Measurements from ENCODE around the gene DESI1. TPM values are rescaled to one million over a fixed set of nuclear protein-coding genes. Genes with fewer than 3 reads are reported as not detected.
"Not testable (repeated sequence)": the region's sequence is repeated elsewhere in the genome, so short reads cannot be mapped to it uniquely, and the experiment has no call there.

The DESI1 gene
- total RNA-seq, 1 donor: 12.8 TPM

DNA sequence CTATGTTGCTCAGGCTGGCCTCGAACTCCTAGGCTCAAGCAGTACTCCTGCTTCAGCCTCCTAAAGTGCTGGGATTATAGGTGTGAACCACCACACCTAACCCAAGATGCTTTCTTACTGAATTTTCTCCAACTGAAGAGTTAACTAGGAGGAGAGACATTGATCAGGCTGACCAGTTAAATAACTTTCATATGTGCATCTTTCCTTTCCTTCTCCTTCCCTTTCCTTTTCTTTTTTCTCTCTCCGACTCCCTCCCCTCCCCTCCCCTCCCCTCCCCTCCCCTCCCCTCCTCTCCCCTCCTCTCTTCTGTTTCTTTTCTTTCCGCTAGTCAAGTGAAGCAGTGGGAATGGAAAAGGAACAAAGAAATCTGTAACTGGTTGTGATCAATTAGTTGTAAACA, 26.9 kb upstream of the DESI1 start:
- Histone ChIP-seq H3K9me3 (ENCODE audit: low read depth, low read length) (no peaks in the 10 kb centered on the region), H3K4me3 (ENCODE audit: low read length) (no peak overlapping the region), H3K27me3 (ENCODE audit: insufficient read depth, low read length) (no peaks in the 10 kb centered on the region), H3K4me1 (ENCODE audit: insufficient read depth, low read length) (no peaks in the 10 kb centered on the region)

DNA sequence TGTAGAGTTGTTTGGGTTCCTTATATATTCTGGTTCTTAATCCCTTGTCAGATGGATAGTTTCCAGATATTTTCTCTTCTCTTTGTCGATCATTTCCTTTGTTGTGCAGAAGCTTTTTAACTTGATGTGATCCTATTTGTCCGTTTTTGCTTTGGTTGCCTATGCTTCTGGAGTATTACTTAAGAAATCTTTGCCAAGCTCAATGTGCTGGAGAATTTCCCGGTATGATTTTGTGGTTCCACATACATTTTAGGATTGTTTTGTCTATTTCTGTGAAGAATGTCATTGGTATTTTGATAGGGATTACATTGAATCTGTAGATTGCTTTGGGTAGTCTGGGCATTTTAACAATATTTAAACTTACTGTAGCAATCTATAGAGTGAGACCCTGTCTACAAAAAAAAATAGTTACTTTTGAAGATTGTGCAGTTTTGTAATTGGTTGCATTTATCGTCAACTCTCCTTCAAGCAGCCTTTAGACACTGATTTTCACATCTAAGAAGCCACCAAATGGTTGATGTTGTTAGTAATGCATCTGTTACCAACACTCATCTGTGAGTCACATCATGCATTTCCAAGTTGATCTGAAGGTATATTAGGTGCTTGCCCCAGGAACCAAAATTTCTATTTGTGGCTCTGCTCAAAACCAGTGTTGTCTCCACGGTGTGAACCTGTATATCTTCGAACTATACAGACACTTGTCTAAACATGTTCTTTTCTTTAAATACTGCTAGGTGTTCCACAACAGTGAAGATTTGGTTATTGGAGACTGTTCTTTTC, 21.7 kb upstream of the DESI1 start:
- H3K4me3 ChIP-seq (ENCODE audit: low read length): no peak overlapping the region
- no peaks in the 10 kb centered on the region for H3K9me3 ChIP-seq (ENCODE audit: low read depth, low read length)
- H3K27me3 ChIP-seq (ENCODE audit: insufficient read depth, low read length): no peaks in the 10 kb centered on the region
- H3K4me1 ChIP-seq (ENCODE audit: insufficient read depth, low read length): no peaks in the 10 kb centered on the region

DNA sequence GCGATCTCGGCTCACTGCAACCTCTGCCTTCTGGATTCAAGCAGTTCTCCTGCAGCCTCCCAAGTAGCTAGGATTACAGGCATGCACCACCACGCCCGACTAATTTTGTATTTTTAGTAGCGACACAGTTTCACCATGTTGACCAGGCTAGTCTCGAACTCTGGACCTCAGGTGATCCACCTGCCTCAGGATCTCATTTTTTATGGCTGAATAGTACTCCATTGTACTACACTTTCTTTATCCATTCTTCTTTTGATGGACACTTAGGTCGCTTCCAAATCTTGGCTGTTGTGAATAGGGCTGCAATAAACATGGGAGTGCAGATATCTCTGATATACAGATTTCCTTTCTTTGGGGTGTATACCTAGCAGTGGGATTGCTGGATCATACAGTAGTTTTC, 21.0 kb upstream of the DESI1 start:
- no peaks in the 10 kb centered on the region for H3K9me3 ChIP-seq (ENCODE audit: low read depth, low read length)
- H3K27me3 ChIP-seq (ENCODE audit: insufficient read depth, low read length): no peaks in the 10 kb centered on the region
- H3K4me1 ChIP-seq (ENCODE audit: insufficient read depth, low read length): no peaks in the 10 kb centered on the region
- H3K4me3 ChIP-seq (ENCODE audit: low read length): no peak overlapping the region

DNA sequence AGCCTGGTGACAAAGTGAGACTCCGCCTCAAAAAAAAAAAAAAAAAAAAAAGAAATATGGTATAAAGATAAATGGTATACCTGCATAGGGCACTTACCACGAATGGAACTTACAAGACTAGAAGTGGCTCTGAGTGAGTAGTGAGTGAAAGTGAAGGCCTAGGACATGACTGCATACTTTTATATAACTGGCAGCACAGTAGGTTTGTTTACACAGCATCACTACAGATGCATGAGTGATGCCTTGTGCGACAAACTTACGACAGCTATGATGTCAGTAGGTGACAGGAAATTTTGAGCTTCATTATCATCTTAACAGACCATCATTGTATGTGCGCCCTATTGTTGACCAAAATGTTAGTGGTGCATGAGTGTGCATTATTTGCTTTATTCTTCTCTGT, 17.9 kb upstream of the DESI1 start:
- Histone ChIP-seq H3K9me3 (ENCODE audit: low read depth, low read length) (no peaks in the 10 kb centered on the region), H3K4me3 (ENCODE audit: low read length) (no peak overlapping the region), H3K27me3 (ENCODE audit: insufficient read depth, low read length) (no peaks in the 10 kb centered on the region), H3K4me1 (ENCODE audit: insufficient read depth, low read length) (no peaks in the 10 kb centered on the region)

DNA sequence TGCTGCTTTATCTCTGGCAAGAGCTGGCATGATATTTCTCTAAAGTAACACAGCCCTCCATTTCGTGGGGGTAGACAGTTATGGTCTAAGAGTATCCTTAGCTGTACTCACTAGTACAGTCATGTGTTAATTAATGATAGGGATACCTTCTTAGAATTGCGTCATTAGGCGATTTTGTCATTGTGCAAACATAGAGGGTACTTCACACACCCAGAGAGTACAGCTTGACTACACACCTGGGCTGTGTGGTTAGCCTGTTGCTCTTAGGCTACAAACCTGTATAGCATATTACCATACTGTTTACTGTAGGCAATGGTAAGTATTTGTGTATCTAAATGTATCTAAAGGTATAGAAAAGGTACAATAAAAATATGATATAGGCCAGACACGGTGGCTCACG, 17.3 kb upstream of the DESI1 start:
- Histone ChIP-seq H3K9me3 (ENCODE audit: low read depth, low read length) (no peaks in the 10 kb centered on the region), H3K4me1 (ENCODE audit: insufficient read depth, low read length) (no peaks in the 10 kb centered on the region), H3K4me3 (ENCODE audit: low read length) (no peak overlapping the region), H3K27me3 (ENCODE audit: insufficient read depth, low read length) (no peaks in the 10 kb centered on the region)

DNA sequence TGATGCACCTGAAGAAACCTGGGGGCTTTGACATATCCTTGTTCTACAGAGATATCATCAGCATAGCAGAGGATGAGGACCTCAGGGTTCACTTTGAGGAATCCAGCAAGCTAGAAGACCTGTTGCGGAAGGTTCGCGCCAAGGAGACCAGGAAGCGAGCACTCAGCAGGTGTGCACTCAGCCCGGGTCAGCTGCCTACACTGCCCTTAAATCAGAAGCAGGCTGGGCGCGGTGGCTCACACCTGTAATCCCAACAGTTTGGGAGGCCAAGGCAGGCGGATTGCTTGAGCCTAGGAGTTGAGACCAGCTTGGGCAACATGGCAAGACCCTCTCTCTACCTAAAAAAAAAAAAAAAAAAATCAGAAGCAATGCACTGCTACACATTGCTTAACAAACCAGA, 16.8 kb upstream of the DESI1 start:
- not testable (repeated sequence) for H3K27me3 ChIP-seq (ENCODE audit: insufficient read depth, low read length); H3K4me3 ChIP-seq (ENCODE audit: low read length); H3K9me3 ChIP-seq (ENCODE audit: low read depth, low read length); H3K4me1 ChIP-seq (ENCODE audit: insufficient read depth, low read length)

DNA sequence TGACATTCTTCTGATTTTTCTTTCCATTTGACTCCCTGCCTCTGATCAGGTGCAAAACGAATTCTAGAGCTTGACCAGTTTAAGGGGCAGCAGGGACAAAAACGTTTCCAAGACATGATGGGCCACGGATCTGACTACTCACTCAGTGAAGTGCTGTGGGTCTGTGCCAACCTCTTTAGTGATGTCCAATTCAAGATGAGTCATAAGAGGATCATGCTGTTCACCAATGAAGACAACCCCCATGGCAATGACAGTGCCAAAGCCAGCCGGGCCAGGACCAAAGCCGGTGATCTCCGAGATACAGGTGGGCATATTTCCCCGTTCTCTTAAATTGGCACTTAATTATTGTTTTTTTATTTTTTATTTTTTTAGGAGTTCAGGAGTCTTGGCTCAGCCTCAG, 15.6 kb upstream of the DESI1 start:
- H3K9me3 ChIP-seq (ENCODE audit: low read depth, low read length): no peaks in the 10 kb centered on the region
- no peak overlapping the region for H3K4me3 ChIP-seq (ENCODE audit: low read length)
- H3K4me1 ChIP-seq (ENCODE audit: insufficient read depth, low read length): no peaks in the 10 kb centered on the region
- H3K27me3 ChIP-seq (ENCODE audit: insufficient read depth, low read length): no peaks in the 10 kb centered on the region

DNA sequence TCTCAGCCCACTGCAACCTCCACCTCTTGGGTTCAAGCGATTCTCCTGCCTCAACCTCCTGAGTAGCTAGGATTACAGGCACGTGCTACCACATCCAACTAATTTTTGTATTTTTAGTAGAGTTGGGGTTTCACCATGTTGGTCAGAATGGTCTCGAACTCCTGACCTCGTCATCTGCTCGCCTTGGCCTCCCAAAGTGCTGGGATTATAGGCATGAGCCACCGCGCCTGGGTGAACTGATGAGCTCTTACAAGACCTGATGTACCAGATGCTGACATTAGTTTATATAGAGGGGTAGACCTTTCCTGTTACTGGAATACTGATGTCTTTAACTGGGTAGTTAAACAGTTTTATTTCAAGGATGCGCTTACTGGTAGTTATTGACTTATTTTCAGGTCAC, 13.8 kb upstream of the DESI1 start:
- not testable (repeated sequence) for H3K4me1 ChIP-seq (ENCODE audit: insufficient read depth, low read length); H3K9me3 ChIP-seq (ENCODE audit: low read depth, low read length); H3K4me3 ChIP-seq (ENCODE audit: low read length); H3K27me3 ChIP-seq (ENCODE audit: insufficient read depth, low read length)

DNA sequence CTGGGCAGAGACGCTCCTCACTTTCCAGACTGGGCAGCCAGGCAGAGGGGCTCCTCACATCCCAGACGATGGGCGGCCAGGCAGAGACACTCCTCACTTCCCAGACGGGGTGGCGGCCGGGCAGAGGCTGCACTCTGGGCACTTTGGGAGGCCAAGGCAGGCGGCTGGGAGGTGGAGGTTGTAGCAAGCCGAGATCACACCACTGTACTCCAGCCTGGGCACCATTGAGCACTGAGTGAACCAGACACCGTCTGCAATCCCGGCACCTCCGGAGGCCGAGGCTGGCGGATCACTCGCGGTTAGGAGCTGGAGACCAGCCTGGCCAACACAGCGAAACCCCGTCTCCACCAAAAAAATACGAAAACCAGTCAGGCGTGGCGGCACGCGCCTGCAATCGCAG, 10.8 kb upstream of the DESI1 start:
- H3K27me3 ChIP-seq (ENCODE audit: insufficient read depth, low read length); H3K4me3 ChIP-seq (ENCODE audit: low read length); H3K9me3 ChIP-seq (ENCODE audit: low read depth, low read length); H3K4me1 ChIP-seq (ENCODE audit: insufficient read depth, low read length): not testable (repeated sequence)

DNA sequence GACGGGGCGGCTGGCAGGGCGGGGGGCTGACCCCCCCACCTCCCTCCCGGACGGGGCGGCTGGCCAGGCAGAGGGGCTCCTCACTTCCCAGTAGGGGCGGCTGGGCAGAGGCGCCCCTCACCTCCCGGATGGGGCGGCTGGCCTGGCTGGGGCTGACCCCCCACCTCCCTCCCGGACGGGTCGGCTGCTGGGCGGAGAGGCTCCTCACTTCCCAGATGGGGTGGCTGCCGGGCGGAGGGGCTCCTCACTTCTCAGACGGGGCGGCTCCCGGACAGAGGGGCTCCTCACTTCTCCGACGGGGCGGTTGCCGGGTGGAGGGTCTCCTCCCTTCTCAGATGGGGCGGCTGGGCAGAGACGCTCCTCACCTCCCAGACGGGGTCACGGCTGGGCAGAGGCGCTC, 10.3 kb upstream of the DESI1 start:
- not testable (repeated sequence) for H3K27me3 ChIP-seq (ENCODE audit: insufficient read depth, low read length); H3K4me3 ChIP-seq (ENCODE audit: low read length); H3K4me1 ChIP-seq (ENCODE audit: insufficient read depth, low read length); H3K9me3 ChIP-seq (ENCODE audit: low read depth, low read length)

- H3K4me3 ChIP-seq (ENCODE audit: low read length): no peak overlapping the region
- H3K9me3 ChIP-seq (ENCODE audit: low read depth, low read length): no peaks in the 10 kb centered on the region
- H3K4me1 ChIP-seq (ENCODE audit: insufficient read depth, low read length): peaks cover 13% of the 10 kb centered on the region
- no peaks in the 10 kb centered on the region for H3K27me3 ChIP-seq (ENCODE audit: insufficient read depth, low read length)
Measured at GRCh38 chr22:41625577-41625976, 4.7 kb upstream of the DESI1 start.

GRCh38 chr22:41621911-41622179, 1.0 kb upstream of the DESI1 start:
- Histone ChIP-seq H3K9me3 (ENCODE audit: low read depth, low read length) (no peaks in the 10 kb centered on the region), H3K4me3 (ENCODE audit: low read length) (peak overlapping the region; percentile 83), H3K27me3 (ENCODE audit: insufficient read depth, low read length) (no peaks in the 10 kb centered on the region), H3K4me1 (ENCODE audit: insufficient read depth, low read length) (peaks cover 43% of the 10 kb centered on the region)

DNA sequence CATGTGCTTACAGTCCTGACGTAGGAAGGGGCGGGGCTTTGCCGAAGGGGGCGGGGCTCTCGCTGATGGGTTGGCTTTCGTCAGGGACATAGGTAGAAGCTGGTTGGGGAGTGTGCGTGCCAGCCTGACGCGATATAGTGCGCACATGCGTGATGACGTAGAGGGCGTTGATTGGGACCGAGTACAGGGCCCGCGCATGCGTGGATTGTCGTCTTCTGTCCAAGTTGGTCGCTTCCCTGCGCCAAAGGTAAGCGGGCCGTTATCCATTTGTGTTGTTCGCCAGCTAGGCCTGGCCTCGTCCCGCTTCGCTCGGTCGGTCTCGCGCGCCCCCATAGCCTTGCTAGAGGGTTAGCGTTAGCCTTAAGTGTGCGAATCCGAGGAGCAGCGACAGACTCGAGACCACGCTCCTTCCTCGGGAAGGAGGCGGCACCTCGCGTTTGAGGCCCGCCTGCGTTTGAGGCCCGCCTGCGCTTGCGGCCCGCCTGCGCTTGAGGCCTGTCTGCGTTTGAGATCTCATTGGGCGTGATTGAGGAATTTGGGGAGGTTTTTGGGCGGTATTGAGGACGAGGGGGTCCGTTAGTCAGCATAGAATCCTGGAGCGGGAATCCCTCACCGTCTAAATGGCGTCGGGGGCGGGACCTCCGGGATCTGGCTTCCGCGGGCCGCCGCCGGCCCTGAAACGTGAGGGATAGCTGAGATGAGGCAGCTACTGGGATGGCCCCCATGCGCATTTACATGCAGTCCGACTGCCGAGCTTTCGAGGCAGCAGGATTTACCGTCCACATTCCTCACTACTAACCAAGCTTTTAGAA, 462 bp upstream of the DESI1 start, which contains the start of gene XRCC6:
Gene XRCC6, plus strand, starts transcription at position 197 of the 812 bp plus-strand sequence. CDS start 710 bp downstream, outside the sequence.
- peaks cover 43% of the 10 kb centered on the region for H3K4me1 ChIP-seq (ENCODE audit: insufficient read depth, low read length)
- H3K4me3 ChIP-seq (ENCODE audit: low read length): peak within 1 kb of the TSS; percentile 83
- H3K9me3 ChIP-seq (ENCODE audit: low read depth, low read length): no peaks in the 10 kb centered on the region
- H3K27me3 ChIP-seq (ENCODE audit: insufficient read depth, low read length): no peaks in the 10 kb centered on the region

- H3K27me3 ChIP-seq (ENCODE audit: insufficient read depth, low read length): no peaks in the 10 kb centered on the region
- peak overlapping the region; percentile 83 for H3K4me3 ChIP-seq (ENCODE audit: low read length)
- no peaks in the 10 kb centered on the region for H3K9me3 ChIP-seq (ENCODE audit: low read depth, low read length)
- H3K4me1 ChIP-seq (ENCODE audit: insufficient read depth, low read length): peaks cover 43% of the 10 kb centered on the region
Measured at GRCh38 chr22:41619979-41620588, 759 bp downstream of the DESI1 start.

GRCh38 chr22:41613456-41613855, 7.4 kb downstream of the DESI1 start:
- Histone ChIP-seq H3K4me3 (ENCODE audit: low read length) (no peak overlapping the region), H3K9me3 (ENCODE audit: low read depth, low read length) (no peaks in the 10 kb centered on the region), H3K4me1 (ENCODE audit: insufficient read depth, low read length) (peaks cover 9% of the 10 kb centered on the region), H3K27me3 (ENCODE audit: insufficient read depth, low read length) (no peaks in the 10 kb centered on the region)

Data from mononuclear cell (primary cell).